Smooth muscle cell (in vitro differentiated cells): ENCODE data around the gene E2F2. TPM values are rescaled to one million over a fixed set of nuclear protein-coding genes. Genes with fewer than 3 reads are reported as not detected.

Source experiments
- DNase-seq: peaks from one replicate; lab custom pipeline; 2025; ENCODE audit not compliant: unreplicated experiment; lab: John Stamatoyannopoulos, UW
- H2AFZ ChIP-seq: fragments of 200-600 bp; sonication (generic); 2 replicates; pipeline ENCODE4 v1.6.0; 2016; ENCODE audit warnings: antibody characterized with exemption, low read depth, mild to moderate bottlenecking
- H3F3A ChIP-seq: fragments of 200-600 bp; sonication (generic); 2 replicates; pipeline ENCODE4 v1.6.0; 2017; ENCODE audit warnings: antibody characterized with exemption, low read depth
- H3K27ac ChIP-seq: fragments of 200-600 bp; sonication (generic); 2 replicates; pipeline ENCODE4 v1.5.1; 2016; ENCODE audit warnings: low read depth, mild to moderate bottlenecking
- H3K27me3 ChIP-seq: fragments of 200-600 bp; sonication (generic); 2 replicates; pipeline ENCODE4 v1.6.1; 2016; ENCODE audit warnings: low read depth, mild to moderate bottlenecking
- H3K36me3 ChIP-seq: fragments of 200-600 bp; sonication (generic); 2 replicates; pipeline ENCODE4 v1.5.1; 2016; ENCODE audit warnings: low read depth
- H3K4me1 ChIP-seq: fragments of 200-600 bp; sonication (generic); 2 replicates; pipeline ENCODE4 v1.5.1; 2016; ENCODE audit warnings: low read depth
- H3K4me2 ChIP-seq: fragments of 200-600 bp; sonication (generic); 2 replicates; pipeline ENCODE4 v1.6.0; 2016; ENCODE audit warnings: mild to moderate bottlenecking
- H3K4me3 ChIP-seq: fragments of 200-600 bp; sonication (generic); 2 replicates; pipeline ENCODE4 v1.5.1; 2016; ENCODE audit warnings: mild to moderate bottlenecking
- H3K79me2 ChIP-seq: fragments of 200-600 bp; sonication (generic); 2 replicates; pipeline ENCODE4 v1.6.0; 2016; ENCODE audit warnings: low read depth, mild to moderate bottlenecking
- H3K9ac ChIP-seq: fragments of 200-600 bp; sonication (generic); 2 replicates; pipeline ENCODE4 v1.6.0; 2016; ENCODE audit warnings: low read depth
- H3K9me3 ChIP-seq: fragments of 200-600 bp; sonication (generic); replicated peaks from 2 replicates; pipeline ENCODE4 v1.5.1; 2016; ENCODE audit warnings: low read depth
- H4K20me1 ChIP-seq: fragments of 200-600 bp; sonication (generic); 2 replicates; pipeline ENCODE4 v1.6.0; 2016; ENCODE audit warnings: low read depth
- WGBS: methylation state at CpG from one replicate; pipeline ENCODE4 v1.1.7; 2016; ENCODE audit warnings: low lambda C conversion rate; 5-methylcytosine and 5-hydroxymethylcytosine counted together
- polyA plus RNA-seq: library from polyadenylated mRNA; unstranded; fragments of >200 nt; fragmentation: Nextera tagmentation; extraction: Ambion mirVana; gene quantifications from 2 replicates; pipeline ENCODE4 v1.2.1, GENCODE V29; 2016
- total RNA-seq: library from RNA; depleted of rRNA; stranded (reverse); fragments of >200 nt; gene quantifications from 2 replicates; pipeline ENCODE4 v1.2.3, GENCODE V29; 2014
- TF ChIP-seq, protein P1 (sequence below): fragments of 200-600 bp; sonication (generic); IDR thresholded peaks from 2 replicates; pipeline ENCODE4 v1.5.1; 2017; ENCODE audit warnings: borderline replicate concordance, mild to moderate bottlenecking, antibody characterized with exemption; ENCODE audit not compliant: insufficient read depth, poor library complexity, severe bottlenecking

Gene E2F2, protein sequence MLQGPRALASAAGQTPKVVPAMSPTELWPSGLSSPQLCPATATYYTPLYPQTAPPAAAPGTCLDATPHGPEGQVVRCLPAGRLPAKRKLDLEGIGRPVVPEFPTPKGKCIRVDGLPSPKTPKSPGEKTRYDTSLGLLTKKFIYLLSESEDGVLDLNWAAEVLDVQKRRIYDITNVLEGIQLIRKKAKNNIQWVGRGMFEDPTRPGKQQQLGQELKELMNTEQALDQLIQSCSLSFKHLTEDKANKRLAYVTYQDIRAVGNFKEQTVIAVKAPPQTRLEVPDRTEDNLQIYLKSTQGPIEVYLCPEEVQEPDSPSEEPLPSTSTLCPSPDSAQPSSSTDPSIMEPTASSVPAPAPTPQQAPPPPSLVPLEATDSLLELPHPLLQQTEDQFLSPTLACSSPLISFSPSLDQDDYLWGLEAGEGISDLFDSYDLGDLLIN
- total RNA-seq: 0.63 and 1.2 TPM in 2 replicates
- polyA plus RNA-seq: 1.4 and 2.1 TPM in 2 replicates

DNA sequence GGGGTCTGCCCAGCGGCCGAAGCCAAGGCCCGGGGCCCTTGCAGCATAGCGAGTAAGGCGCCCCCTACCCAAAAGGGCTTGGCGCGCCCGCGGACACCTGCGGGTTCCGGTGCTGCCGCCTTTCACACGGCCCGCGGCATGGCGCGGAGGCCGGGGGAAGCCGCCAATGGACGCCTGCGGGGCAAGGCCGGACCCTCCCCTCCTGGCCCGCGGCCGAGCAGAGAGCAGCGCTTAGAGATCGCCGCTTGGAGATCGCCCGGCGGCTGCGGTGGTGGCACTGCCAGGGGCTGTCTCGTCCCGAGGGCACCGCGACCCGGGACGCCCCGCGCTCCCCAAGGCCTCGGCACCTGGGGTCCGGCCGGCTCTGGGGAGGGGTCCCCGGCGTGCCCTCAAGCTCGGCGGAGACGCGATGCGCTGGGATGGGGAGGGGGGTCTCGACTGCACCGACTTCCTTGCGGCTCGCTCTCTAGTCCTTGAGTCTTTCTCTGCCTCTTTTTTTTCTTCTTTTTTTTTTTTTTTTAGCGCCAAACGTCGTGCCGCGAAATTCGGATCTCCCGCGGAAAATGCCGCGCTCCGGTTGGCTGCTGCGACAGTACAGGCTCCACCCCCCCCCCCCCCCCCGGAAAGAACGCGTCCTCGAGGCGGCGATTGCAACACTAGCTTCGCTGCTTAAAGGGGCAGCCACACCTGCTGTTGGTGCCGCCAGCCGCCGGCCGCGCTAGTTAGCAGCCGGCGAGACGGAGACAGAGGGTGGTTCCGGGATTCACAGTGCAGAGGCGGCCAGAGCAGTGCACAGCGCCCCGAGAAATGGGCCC lies at the start of gene E2F2:
Gene E2F2 (minus strand): TSS at position 487 of the 815 bp plus-strand sequence. CDS start 440 bp downstream, at position 47.
- Histone ChIP-seq H3K4me3 (peak within 1 kb of the TSS; percentile 65), H3K9ac (no peak within 1 kb of the TSS), H3K36me3 (no peaks in the 10 kb centered on the region), H3K27me3 (peaks cover 4% of the 10 kb centered on the region), H4K20me1 (no peaks in the 10 kb centered on the region), H3K9me3 (no peaks in the 10 kb centered on the region), H3K4me1 (peaks cover 21% of the 10 kb centered on the region), H3F3A (no peaks in the 10 kb centered on the region), H3K79me2 (no peaks in the 10 kb centered on the region), H2AFZ (peak within 1 kb of the TSS; percentile 78), H3K27ac (no peak within 1 kb of the TSS), H3K4me2 (peak within 1 kb of the TSS; percentile 99)
- WGBS: 2% methylated on average over 71 of the region's 85 CpGs
- DNase-seq: peak; percentile 62
- TF ChIP-seq, protein P1, sequence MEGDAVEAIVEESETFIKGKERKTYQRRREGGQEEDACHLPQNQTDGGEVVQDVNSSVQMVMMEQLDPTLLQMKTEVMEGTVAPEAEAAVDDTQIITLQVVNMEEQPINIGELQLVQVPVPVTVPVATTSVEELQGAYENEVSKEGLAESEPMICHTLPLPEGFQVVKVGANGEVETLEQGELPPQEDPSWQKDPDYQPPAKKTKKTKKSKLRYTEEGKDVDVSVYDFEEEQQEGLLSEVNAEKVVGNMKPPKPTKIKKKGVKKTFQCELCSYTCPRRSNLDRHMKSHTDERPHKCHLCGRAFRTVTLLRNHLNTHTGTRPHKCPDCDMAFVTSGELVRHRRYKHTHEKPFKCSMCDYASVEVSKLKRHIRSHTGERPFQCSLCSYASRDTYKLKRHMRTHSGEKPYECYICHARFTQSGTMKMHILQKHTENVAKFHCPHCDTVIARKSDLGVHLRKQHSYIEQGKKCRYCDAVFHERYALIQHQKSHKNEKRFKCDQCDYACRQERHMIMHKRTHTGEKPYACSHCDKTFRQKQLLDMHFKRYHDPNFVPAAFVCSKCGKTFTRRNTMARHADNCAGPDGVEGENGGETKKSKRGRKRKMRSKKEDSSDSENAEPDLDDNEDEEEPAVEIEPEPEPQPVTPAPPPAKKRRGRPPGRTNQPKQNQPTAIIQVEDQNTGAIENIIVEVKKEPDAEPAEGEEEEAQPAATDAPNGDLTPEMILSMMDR: no peak

DNA sequence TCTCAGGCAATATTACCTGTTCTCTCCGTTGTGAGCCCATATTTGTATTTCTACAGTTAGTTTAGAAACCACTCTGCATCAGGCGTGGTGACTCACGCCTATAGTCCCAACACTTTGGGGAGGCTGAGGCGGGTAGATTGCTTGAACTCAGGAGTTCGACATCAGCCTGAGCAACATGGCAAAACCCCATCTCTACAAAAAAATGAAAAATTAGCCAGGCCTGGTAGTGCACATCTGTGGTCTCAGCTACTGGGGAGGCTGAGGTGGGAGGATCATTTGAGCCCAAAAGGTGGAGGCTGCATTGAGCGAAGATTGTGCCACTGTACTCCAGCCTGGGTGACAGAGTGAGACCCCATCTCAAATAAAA lies 47.9 kb upstream of the E2F2 start:
- Histone ChIP-seq H3K4me2 (peak overlapping the region; percentile 78), H3F3A (peaks cover 42% of the 10 kb centered on the region), H3K9ac (no peak overlapping the region), H3K4me1 (peaks cover 30% of the 10 kb centered on the region), H2AFZ (no peak overlapping the region), H3K27ac (peak overlapping the region; percentile 95), H3K36me3 (no peaks in the 10 kb centered on the region), H3K4me3 (no peak overlapping the region), H3K79me2 (no peaks in the 10 kb centered on the region), H3K9me3 (no peaks in the 10 kb centered on the region), H3K27me3 (no peaks in the 10 kb centered on the region), H4K20me1 (no peaks in the 10 kb centered on the region)
- no peak for DNase-seq
- 85% methylated on average over 6 of the region's 6 CpGs for WGBS
- TF ChIP-seq, protein P1: no peak

DNA sequence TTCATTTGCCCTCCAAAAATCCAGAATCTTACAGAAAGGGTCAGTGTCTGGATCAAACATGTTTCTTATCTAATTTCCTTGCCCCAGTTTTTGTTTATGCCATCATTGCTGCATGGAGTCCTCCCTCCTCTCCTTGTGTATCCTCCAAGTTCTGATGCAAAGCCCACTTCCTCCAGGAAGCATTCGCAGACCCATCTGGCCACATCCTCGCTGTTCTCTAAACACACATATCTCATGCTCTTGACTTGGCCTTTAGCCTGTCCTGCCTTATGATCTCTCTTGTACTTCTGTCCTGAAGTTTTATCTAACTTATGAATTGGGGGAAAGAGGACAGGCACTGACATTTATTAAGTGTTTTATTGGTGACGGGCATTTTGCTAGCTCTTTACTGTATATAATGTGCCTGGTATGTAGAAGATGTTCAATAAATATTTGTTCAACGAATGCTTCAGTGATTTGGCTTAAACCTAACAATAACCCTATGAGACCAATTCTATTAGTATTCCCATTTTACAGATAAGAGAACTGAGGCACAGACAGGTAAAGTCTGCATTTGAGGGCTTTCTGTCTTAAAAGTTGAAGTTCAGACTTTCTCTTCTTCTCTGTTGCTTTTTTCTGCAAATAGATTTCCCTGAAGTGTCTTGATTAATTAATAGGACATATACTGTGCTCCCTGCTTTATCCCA lies 47.4 kb upstream of the E2F2 start:
- Histone ChIP-seq H3K36me3 (no peaks in the 10 kb centered on the region), H3K9ac (peak overlapping the region; percentile 52), H3K27ac (peak overlapping the region; percentile 95), H2AFZ (no peak overlapping the region), H3K27me3 (no peaks in the 10 kb centered on the region), H3K4me3 (no peak overlapping the region), H3F3A (peaks cover 42% of the 10 kb centered on the region), H3K4me2 (peak overlapping the region; percentile 78), H4K20me1 (no peaks in the 10 kb centered on the region), H3K79me2 (no peaks in the 10 kb centered on the region), H3K9me3 (no peaks in the 10 kb centered on the region), H3K4me1 (peaks cover 30% of the 10 kb centered on the region)
- TF ChIP-seq, protein P1: no peak
- 31% methylated on average over 4 of the region's 4 CpGs for WGBS
- no peak for DNase-seq
